Erythroblast (primary cell): ENCODE measurements around the gene CABLES1.

Source experiments
- GATA1 ChIP-seq: IDR thresholded peaks from 2 replicates; pipeline ENCODE4 v1.6.1; 2011; ENCODE audit warnings: low read depth, mild to moderate bottlenecking, control low read depth, low read length, moderate library complexity
- POLR2A ChIP-seq: IDR thresholded peaks from 2 replicates; pipeline ENCODE4 v1.6.1; 2011; ENCODE audit warnings: mild to moderate bottlenecking, low read length

- TF ChIP-seq POLR2A (no peak), GATA1 (no peak)
Observed at GRCh38 chr18:23181547-23181946, 46.3 kb downstream of the CABLES1 start.
